Measurements from ENCODE around the gene SRD5A2. TPM values are rescaled to one million over a fixed set of nuclear protein-coding genes. Genes with fewer than 3 reads are reported as not detected.

The SRD5A2 gene, protein sequence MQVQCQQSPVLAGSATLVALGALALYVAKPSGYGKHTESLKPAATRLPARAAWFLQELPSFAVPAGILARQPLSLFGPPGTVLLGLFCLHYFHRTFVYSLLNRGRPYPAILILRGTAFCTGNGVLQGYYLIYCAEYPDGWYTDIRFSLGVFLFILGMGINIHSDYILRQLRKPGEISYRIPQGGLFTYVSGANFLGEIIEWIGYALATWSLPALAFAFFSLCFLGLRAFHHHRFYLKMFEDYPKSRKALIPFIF
- not detected for total RNA-seq
- long read RNA-seq, result 0 reads

DNA sequence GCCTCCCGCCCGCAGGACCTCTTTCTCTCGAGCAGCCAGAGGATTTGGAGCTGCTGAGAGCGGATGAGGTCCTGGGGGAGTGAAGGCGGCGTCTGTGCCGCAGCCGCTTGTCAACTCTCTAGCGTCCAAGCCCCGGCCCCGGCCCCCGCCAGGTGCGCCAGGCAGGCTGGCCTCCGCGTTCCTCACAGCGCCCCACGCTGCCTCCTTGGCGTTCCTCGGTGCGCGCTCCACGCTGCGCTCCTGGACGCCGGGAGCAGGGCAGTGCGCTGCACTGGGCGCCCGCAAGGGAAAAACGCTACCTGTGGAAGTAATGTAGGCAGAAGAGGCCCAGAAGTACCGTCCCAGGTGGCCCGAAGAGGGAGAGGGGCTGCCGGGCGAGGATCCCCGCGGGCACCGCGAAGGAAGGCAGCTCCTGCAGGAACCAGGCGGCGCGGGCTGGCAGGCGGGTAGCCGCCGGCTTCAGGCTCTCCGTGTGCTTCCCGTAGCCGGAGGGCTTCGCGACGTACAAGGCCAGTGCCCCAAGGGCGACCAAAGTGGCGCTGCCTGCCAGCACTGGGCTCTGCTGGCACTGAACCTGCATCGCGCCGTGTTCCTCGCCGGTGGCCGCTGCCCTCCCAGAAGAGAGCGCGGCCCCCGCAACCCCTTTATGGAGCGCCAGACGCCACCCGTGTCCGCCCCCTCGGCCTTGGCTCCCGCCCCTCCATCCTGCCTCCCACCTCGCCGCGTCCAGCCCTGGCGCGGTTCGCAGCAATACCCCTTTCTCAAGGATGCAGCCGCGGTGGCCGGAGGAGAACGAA lies at the start of gene SRD5A2:
SRD5A2 (minus strand) TSS at position 618 of the 797 bp plus-strand sequence; CDS start at position 580, 38 bp downstream.
- DNase-seq (ENCODE audit: low spot score), result no peak

GRCh38 chr2:31606509-31606908 lies 25.8 kb upstream of the SRD5A2 start:
- intact Hi-C loops (cut with DNase I), result no loop called here
- DNase-seq (ENCODE audit: low spot score), result no peak

More for the DNA sequence above, at the start of gene SRD5A2:
- intact Hi-C loops (cut with DNase I), result no loop called here

- no peak for DNase-seq (ENCODE audit: low spot score)
- intact Hi-C loops (cut with DNase I), result no loop called here
These were observed 18.0 kb upstream of the SRD5A2 start for GRCh38 chr2:31598694-31599093.

- DNase-seq (ENCODE audit: low spot score), result no peak
- intact Hi-C loops (cut with DNase I), result no loop called here
These were observed 5.5 kb upstream of the SRD5A2 start for GRCh38 chr2:31586230-31586629.

DNA sequence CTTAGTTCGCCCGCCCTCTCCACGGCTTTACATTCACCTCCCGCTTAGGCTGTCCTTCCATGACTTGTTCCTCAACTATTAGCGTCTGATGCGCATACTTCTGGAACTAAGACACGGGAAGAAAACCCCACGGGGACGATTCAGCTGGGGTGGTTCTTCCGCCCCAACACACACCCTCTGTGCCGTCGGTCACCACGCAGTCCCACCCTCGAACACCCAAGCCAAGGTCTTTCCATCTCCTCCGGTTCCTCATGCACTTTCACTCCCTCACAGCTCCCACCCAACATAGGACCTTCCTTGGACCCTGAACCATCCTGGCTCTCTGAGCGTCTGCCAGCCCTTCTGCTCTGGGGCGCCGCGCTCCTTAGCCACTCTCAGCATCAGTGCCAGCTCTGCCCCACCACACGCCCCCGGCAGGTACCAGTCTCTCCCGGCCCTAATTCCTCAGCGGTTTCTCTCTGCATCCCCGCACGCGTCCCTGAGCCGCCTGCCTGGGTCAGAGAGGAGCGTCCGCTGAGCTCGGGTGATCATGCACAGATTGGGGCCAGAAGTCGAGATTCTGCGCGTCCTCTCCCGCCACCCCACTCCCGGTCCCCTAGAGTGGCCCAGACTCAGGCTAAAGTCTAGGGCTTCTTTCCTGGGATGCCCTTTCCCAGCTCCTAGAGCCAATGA lies 522 bp upstream of the SRD5A2 start:
- peak; percentile 59 for DNase-seq (ENCODE audit: low spot score)
- intact Hi-C loops (cut with DNase I), result no loop called here

- intact Hi-C loops (cut with DNase I), result no loop called here
- DNase-seq (ENCODE audit: low spot score), result no peak
These were observed 780 bp downstream of the SRD5A2 start for GRCh38 chr2:31579996-31580320.

DNA sequence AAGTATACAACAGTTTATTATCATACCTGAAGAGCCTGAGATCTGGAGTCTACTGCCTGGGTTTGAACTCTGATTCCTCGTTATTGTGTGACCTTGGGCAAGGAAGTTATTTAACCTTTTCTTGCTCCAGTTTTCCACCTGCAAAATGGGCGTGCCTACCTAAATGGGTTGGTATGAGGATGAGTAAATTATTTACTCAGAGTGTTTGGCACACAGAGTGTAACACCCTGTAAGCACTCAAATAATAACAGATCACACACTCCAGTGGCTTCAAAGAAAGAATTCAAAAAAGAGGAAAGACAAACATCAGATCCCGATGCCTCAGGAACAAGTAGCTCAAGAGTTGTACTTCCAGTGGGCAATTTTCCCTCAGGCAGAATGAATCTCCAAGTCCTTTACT lies 2.4 kb downstream of the SRD5A2 start:
- no peak for DNase-seq (ENCODE audit: low spot score)
- intact Hi-C loops (cut with DNase I), result no loop called here

GRCh38 chr2:31577143-31577542 lies 3.6 kb downstream of the SRD5A2 start:
- no peak for DNase-seq (ENCODE audit: low spot score)
- intact Hi-C loops (cut with DNase I), result no loop called here

GRCh38 chr2:31568585-31569201 lies 12.0 kb downstream of the SRD5A2 start:
- DNase-seq (ENCODE audit: low spot score), result no peak

DNA sequence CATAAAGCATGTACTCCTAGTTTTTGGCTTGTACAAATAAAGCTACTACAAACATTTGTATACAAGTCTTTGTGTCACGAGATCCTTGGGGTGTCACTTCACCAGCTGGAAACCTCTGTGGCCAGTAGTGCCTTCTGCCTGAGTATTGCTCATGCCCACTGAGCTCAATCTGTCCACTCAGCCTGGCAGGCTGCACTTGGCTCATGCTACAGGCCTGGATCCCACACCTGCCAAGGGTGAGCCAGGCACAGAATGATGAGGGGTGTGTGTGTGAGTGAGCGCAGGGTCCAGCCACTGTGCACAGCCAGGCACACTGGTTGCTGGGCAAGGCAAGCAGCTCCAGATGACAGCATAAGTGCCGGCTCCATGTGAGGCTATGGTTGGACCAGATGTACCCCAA lies 13.1 kb downstream of the SRD5A2 start:
- DNase-seq (ENCODE audit: low spot score), result no peak
- intact Hi-C loops (cut with DNase I), result no loop called here

More at GRCh38 chr2:31568585-31569201, 12.0 kb downstream of the SRD5A2 start:
- intact Hi-C loops (cut with DNase I), result no loop called here

DNA sequence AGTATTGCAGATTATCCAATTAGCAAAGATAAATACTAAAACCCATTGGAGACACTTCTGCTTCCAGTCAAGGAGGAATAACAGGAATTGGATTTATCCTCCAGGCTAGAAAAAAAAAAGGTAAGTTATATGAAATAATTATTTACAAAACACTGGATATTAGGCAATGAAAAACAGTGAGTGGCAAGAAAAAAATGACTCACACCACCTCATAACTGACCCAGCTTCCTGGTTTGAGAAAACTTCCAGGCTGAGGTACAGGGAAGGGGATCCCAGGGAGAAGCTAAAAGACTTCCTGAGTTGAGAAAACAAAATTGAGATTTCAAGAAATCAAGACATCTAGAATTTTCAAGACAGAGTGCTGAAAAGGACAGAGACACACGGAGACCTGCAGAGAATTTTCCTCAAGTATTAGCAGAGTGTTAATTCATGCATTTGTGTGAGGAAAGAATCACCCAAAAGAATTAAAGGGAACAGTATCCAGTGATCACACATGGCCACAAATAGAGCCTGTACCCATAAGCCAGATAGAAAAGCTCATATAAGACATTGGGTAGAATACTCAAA lies 17.4 kb downstream of the SRD5A2 start:
- intact Hi-C loops (cut with DNase I), result no loop called here
- no peak for DNase-seq (ENCODE audit: low spot score)

DNA sequence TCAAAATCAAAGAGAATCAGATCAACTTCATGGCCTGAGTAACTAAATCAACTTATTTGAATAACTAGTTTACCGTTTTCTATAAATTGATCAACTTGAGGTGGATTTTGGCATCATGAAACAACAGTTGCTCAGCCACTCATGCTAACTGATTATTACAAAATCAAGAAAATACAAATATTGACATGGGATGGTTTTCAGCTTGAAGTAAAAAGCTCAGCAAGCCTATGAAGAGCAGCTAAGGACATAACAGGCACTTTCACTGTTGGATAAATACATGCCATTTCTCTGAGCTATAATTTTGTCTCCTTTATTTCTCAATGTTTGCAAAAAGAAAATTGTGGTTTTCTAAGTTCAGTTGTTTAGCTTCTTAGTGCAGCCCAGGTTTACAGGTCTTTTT lies 18.9 kb downstream of the SRD5A2 start:
- no peak for DNase-seq (ENCODE audit: low spot score)
- intact Hi-C loops (cut with DNase I), result no loop called here

DNA sequence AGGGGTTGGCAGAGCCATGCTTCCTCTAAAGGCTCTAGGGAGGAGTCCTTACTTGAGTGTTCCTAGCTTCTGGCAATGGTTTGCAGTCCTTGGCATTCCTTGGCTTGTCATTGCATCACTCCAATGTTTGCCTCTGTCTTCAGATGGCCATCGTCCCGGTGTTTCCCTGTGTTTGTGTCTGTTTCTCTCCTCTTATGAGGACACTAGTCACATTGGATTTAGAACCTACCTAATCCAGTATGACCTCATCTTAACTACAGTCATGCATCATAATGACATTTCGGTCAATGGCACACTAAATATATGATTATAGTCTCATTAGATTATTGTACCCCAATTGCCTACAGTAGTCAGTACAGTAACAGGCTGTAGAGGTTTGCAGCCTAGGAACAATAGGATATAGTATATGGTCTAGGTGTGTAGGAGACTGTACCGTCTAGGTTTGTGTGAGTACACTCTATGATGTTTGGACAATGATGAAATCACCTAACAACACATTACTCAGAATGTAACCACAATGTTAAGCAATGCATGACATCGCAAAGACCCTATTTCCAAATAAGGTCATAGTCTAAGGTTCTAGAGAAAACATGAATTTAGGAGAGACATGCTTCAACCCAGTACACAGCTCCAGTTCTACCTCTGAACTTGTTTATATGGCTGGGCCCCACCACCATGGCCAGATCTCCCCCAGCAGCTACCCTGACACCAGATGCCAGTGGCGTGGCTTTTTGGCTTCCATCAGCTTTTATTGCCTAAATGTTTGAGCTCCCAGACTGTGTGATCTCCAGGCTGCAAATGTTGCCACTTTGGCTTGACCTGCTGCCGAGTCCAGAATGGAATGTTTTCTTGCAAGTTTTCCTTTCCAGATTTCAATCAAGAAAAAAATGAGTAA lies 22.1 kb downstream of the SRD5A2 start:
- intact Hi-C loops (cut with DNase I), result no loop called here
- DNase-seq (ENCODE audit: low spot score), result no peak

DNA sequence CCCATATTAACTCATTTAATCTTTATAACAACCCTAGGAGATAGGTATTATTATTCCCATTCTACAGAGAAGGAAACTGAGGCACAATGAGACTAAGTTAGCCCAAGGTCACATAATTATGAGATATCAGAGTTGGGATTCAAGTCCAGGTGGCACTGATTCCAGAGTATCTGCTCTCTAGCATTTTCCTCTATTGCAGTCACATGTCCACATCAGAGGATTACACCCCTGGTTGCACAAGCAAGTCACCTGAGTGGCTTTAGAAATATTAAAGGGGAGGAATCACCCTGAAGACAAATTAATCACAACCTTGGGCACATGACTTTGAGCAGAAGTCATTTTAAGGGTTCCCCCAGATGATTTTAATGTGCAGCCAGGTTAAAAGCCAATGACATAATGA lies 23.8 kb downstream of the SRD5A2 start:
- intact Hi-C loops (cut with DNase I), result no loop called here
- DNase-seq (ENCODE audit: low spot score), result no peak

DNA sequence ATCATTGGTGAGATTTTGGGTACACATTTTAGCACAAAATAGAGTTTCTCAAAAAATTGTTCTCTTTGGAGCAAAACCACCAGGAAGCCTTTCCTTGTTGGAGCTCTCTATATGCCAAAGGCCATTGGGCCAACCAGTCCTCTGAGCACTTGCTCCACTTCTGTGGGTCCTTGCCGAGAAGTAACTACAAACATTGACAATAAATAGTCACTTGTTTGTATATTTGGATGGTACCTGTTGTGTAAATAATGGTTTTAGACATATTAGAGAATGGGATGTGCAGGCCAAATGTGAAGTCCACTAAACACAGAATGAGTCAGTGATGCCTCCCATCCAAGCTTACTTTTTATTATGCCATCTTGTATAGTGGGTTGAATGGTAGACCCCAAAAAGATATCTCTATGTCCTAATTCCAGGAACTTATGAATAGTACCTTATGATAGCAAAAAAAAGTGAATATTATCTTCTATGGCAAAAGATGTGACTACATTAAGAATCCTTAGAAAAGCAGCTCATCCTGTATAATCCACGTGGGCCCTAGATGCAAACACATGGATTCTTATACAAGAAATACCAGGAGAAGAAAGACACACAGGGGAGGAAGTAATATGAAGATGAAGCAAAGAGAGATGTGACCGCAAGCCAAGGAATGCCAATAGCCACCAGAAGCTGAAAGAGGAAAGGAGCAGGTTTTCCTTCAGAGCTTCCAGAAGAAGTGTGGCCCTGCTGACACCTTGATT lies 24.6 kb downstream of the SRD5A2 start:
- intact Hi-C loops (cut with DNase I), result no loop called here
- DNase-seq (ENCODE audit: low spot score), result no peak

- intact Hi-C loops (cut with DNase I), result no loop called here
- DNase-seq (ENCODE audit: low spot score), result no peak
These were observed 27.4 kb downstream of the SRD5A2 start for GRCh38 chr2:31553362-31553761.

- intact Hi-C loops (cut with DNase I), result no loop called here
- no peak for DNase-seq (ENCODE audit: low spot score)
These were observed 33.3 kb downstream of the SRD5A2 start for GRCh38 chr2:31547485-31547884.

DNA sequence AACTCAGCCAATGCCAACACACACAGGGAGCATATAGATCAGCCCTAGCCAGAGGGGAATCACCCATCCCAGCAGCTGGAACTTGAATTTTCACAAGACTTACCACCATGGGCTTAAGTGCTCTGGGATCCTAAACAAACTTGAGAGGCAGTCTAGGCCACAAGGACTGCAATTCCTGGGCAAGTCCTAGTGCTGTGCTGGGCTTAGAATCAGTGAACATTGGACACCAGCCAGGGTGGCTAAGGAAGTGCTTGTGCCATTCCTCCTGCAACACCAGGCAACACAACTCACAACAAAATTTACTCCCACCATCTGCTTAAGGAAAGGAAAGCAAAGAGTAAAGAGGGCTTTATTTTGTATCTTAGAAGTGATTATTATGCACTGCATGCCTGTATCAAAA lies 38.9 kb downstream of the SRD5A2 start:
- intact Hi-C loops (cut with DNase I), result no loop called here
- DNase-seq (ENCODE audit: low spot score), result no peak

All from cardiac septum (tissue), 1 donor.